NCI-H146 treated with DMSO at 0.1 percent for 48 hours (cell line): ENCODE results near the gene QKI.
"Not testable (repeated sequence)": the region's sequence is repeated elsewhere in the genome, so short reads cannot be mapped to it uniquely, and the experiment has no call there.

Source experiments
- DNase-seq: peaks from one replicate; lab custom pipeline; 2025; ENCODE audit not compliant: unreplicated experiment; lab: John Stamatoyannopoulos, UW

The QKI gene

DNA sequence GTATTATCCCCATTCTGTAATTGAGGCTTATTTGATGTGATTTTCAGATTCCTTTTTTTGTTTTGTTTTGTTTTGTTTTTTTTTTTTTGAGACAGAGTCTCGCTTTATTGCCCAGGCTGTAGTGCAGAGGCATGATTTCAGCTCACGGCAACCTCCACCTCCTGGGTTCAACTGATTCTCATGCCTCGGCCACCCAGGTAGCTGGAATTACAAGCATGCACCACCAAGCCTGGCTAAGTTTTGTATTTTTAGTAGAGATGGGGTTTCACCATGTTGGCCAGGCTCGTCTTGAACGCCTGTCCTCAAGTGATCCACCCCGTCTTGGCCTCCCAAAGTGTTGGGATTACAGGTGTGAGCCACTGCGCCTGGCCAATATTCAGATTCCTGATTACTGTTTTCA lies 62.4 kb downstream of the QKI start:
- not testable (repeated sequence) for DNase-seq

DNA sequence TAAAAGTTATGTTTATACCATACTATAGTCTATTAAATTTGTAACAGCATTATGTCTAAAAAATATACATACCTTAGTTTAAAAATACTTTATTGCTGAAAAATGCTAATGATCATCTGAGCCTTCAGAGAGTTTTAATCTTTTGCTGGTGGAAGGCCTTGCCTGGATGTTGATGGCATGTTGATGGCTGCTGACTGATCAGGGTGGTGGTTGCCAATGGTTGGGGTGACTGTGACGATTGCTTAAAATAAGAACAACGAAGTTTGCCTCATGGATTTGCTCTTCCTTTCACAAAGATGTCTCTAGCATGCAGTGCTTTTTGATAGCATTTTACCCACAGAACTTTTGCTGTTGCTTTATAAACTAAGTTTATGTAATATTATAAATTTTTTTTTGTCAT lies 68.6 kb downstream of the QKI start:
- DNase-seq = no peak

DNA sequence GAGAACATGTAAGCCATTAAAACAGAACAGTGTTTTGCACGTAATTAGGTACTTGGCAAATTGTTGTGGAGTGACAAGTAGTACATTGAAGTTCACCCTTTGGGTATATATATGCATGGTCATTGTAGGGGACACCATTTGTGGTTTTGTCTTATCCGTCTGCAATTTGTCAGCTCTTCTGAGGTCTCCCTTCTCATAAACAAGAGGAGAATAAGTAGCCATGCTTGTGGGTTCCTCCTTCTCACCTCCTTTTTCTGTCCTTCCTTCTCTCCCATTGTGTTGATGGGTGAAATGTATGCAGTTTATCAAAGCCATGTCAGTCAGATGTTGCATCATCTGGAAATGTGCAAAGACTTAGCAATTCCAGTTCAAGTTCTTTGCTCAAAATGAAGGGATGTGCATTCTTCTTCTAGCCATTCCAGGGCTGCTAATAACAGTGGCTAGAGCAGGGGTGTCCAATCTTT lies 70.9 kb downstream of the QKI start:
- no peak for DNase-seq

DNA sequence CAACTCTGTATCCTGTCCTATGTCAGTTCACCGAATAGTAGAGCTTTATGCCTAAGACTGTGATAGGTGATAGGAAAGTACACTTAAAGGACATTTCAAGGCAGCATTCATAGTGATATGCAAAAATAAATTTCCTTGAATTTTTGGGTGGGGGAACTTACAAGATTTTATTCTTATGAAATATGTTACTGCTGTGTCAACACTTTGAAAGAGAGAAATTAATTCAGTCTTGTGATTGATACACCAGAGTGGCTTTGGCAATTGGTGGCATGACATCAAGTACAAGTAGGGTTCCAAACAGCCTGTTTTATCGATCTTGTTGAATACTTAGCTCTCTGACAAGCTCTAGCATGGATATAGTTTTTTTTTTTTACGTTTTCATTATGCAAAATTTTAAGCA lies 72.3 kb downstream of the QKI start:
- DNase-seq = no peak

DNA sequence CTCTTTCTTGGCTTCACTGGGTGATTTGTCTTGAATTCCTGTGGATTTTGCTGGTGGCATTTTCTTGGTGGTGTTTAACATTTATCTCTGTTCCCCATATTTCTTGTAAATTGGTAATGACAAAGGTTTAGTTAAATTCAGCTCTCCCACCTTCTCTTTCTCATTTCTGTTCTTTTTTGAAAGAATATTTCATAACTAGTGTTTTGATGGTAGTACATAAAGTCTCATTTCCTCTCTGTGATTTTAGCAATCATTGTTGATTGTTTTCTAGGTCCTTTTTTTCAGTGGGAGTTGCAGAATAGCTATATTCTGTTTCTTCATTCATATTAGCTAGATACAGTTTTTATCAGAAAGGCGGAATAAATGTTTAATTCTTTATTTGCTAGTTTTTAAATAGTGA lies 73.1 kb downstream of the QKI start:
- DNase-seq = no peak

DNA sequence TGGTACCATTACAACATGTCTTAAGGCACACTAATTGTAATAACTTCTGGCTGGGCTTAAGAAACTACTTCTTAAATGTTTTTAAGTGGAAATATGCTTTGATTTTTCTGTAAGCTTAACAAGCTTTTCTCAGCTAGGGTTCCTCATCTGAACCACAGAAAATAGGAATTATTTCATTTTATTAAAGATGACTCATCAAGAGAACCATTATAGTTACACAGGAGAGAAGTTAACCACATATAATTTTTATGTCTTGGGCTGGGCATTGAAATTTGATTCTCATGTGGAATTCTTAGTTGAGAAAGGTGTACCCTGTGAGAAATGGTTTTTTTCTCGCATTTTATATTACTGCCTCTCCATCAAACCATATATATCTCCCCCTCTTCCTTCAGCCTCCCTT lies 75.1 kb downstream of the QKI start:
- no peak for DNase-seq

DNA sequence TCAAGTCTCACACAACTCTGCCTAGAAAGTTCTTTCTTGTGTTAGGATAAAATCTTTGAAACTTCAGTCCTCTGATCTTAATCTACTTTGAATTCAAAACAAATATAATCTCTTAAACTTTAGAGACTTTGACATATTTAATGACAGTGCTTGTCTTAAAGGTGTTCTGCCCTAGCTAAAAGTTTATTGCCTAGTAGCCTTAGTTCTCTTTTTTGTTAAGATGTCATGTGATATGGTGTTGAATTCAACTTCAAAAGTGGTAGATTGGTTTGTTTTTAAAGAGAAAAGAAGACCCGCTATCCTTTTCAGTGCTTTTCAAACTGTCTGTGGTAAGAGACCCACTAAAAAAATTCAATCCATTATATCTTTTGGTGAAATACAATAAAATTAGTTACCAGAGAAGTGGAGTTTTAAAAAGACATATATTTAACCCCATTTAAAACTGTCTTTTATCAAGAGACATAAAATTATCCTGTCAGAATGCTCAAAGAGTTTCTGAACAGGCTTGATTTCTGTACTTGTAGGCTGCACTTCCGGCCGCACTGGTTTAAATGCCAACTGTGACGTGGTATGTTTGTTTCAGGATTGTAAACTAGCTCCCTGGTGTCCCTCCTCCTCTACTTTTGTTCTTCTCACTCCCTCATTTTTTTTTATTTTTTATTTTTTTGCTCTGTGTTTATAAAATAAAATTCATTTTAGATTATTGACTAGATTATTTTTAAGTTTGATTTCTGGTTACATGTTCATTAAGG lies 76.5 kb downstream of the QKI start:
- no peak for DNase-seq

DNA sequence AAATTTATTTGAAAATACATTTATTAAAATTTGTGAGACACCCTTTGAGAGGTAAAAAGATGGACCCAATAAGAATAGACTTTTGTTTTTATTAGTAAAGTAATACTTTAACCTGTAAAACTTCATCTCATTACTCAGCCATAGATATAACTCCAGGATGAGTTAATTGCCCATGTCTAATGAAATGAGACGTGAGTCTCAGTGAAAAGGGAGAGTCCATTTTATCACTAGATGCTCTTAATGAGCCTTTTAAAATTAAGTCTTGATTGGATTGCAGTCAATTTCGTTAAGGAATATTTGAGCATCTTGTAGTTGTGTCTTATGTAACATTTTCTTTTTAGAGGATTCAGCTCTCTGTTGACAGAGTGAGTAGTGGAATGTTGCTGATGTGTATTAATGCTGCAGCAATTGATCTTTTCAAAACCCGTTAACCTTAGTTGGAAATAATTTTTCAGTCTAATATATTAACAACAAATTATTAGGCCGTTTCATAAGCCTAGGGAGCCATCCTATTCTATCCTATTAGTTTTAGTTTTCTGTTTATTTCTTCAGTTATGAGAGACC lies 77.3 kb downstream of the QKI start:
- no peak for DNase-seq

DNA sequence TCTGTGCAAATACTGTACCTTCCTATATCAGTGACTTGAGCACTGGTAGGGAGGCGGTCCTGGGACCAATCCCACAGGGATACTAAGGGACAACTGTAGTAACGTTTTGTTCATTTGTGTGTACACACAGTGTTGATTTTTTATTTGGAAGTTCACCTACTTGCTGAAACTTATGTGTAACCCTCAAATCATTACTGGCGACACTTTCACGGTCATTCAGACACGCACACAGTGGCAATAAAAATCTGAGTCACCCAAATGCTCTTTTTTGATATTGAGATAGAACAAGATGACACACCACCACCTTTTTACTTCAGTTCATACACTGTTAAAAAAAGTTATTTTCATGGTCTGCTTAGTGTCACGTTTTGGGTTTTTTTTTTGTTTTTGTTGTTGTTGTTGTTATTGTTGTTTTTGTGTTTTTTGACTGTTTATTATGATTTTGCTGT lies 79.8 kb downstream of the QKI start:
- no peak for DNase-seq

DNA sequence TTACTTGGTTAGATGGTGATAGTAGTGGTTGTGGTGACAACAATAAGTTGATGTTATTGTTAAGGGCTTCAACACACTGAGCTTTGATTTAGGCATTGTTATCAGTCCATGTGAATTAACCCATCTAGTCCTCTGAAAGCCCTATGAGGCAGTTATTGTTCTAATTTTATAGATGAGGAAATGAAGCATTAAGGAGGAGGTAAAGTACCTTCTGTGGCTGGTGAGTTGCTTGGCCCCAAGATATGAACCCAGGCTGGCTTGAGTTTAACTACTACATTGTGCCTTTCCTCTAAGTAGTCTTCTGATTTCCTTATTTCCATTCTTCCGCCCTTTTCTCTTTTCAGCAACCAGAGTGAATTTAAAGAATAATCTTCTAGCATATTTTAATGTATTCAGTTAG lies 81.7 kb downstream of the QKI start:
- no peak for DNase-seq

DNA sequence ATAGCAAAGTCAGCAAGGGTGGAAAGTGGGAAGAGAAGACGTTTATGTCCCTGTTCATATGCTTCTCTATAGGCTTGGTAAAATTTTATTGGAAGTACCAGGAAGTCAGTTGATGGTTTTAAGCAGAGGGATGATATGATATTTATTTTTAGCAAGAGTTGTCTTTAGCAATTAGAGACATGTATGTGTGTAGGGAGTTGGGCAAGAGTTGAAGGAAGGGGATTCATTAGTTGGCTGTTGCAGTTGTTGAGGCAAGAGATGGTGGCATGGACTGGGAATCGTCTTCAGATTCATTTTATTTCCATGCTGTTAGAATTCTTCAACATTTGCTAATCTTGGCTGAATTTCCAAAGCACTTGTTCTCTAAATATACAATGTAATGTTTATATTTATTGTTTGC lies 85.6 kb downstream of the QKI start:
- DNase-seq = no peak

DNA sequence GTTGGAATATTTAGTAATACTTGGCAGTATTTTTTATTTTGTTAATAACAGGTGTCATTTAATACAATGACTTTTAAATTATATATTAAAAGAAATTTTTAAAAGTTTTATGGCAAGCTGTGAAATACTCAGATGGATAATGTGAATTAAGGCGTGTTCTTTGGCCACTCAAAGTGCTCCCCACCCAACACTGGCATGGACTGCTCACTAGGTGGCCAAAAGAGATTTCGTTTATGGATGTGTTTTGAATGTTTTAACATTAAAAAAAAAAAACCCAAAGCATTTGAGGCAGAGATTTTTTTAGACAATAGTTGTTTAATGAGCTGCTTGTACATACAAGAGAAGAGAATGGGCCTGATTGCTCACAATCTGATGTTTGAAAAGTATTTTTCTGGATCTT lies 86.5 kb downstream of the QKI start:
- DNase-seq = no peak

DNA sequence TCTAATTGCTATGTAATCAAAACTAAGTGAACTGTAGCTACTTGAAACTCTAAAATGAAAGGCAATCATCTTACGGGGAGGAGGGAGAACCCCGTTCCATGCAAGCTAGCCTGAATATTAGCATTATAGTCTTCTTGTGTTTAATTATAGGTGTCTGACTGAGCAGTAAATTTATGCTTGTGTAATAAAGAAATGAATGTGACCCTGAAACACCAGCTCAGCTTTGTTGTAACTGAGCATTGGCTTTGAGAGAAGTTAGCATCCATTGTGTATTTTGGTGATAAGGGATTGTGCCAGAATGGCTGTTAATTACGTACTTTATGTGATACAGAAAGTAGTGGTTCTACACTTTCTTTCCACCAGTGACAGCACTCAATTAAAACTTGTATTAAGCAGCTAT lies 86.9 kb downstream of the QKI start:
- DNase-seq = peak; percentile 83

DNA sequence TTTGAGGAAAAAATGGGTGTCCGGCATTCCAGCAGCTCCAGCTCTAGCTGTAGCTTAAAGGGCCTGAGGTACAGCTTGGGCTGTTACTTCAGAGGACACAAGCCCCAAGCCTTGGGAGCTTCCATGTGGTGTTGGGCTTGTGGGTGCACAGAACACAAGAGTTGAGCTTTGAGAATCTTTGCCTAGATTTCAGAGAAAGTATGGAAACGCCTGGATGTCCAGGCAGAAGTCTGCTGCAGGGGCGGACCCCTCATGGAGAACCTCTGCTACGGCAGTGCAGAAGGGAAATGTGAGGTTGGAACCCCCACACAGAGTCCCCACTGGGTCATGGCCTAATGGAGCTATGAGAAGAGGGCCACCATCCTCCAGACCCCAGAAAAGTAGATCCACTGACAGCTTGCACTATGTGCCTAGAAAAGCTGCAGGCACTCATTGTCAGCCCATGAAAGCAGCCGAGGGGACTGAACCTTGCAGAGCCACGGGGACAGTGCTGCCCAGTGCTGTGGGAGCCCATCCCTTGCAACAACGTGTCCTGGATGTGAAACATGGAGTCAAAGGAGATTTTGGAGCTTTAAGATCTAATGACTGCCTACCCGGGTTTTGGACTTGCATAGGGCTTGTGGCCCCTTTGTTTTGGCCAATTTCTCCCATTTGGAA lies 90.6 kb downstream of the QKI start:
- DNase-seq = no peak

DNA sequence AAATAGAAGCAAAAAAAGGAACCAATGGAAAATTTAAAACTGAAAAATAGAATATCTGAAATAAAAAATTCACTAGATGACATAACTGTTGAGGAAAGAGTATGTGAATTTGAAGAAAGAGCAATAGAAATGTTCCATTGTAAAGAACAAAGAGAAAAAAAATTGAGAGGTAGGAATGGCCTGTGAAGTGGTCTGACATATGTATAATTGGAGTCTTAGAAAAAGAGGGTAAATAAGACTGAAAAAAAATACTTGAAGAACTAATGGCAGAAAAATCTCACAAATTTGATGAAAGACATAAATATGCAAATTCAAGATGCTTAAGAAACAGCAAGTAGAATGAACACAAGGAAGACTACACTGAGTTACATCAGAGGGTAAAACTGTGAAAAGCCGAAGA lies 93.4 kb downstream of the QKI start:
- DNase-seq = no peak

DNA sequence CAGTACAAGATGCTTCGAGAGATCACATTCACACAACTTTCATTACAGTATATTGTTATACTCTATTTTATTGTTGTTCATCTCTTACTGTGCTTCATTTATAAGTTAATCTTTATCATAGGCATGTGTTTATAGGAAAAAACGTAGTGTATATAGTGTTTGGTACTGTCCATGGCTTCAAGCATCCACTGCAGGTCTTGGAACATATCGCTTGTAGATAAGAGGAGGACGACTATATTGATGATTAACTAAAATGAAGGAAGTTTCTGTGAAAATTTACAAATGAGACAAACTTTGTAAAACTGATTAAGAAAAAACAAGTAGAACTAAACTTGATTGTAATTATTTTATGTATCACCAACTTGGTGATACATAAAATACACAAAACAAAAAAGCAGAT lies 98.5 kb downstream of the QKI start:
- no peak for DNase-seq

DNA sequence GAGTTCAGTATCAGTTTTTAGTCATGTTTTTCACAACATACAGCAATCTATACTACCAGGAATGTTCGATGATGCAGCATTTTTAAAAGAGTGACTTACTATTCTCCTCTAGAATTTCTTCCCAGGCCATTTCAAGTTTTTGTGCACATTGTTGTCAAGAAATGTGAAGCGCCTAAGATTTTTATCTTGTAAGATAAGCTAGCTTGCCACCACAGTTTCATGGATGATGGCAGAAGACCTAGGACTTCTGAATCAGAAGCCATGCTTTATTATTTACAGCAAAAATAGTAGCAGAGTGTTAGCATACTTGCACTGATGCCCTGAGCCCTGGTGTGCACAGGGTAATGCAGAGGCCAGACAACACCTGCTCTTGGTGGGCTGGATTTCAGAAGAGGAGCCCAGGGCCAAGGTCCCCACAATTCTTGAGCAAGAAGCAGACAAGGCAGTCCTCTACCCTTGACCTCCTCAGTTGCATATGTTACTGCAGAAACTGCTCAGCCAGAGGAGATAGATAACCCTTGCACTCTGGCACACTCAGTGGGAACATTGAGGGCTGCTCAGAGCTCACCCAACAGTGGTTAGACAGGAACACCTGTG lies 99.2 kb downstream of the QKI start:
- no peak for DNase-seq

DNA sequence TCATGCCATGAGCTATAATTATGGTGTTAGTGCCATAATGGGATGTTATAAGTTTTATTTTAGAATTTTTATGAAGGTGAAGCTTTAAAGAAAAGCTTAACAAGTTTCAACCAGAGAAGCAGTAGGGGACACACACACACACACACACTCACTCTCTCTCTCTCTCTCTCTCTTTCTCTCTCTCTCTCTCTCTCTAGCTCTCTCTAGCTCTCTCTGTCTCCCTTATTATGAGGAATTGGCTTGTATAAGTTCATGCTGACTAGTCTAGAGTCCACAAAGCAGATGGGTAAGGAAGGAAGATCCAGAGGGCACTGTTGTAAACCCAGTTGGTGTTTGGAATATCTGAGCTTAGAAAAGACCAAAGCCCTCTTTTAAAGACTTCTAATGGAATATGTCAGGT lies 102.4 kb downstream of the QKI start:
- DNase-seq = no peak

DNA sequence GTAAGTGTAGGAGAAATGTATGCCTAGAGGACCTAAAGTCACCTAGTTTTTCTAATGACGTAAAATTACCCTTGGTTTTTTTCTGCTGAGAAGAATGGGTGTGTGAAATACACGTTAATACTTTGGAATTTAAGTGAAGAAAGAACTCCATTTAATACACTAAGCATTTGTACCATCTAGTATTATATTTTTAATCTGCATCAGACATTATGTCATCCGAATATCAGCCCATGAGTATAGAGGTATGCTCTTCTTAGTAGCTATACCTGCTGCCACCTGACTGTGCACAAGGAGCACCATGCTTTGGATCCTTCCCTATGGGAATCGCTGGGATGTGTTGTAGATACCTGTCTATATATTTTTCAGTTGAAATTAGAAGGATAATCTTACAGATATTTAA lies 106.4 kb downstream of the QKI start:
- no peak for DNase-seq

DNA sequence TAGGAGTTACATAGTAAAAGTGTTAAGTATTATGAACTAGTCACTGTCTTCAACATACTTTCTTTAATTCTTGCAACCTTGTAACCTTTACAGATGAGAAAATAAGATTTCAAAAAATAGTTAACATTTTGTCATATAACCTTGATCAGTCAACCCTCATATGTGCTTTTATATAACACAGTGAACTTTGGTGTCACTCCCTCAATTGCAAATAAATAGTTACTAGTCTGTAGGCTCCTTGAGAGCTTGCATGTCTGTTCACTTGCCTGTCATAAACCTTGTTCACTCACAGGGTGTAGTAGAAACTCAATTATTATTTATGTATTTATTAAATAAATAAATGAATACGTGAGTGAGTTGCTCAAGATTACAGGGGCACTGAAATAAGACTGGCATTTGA lies 107.5 kb downstream of the QKI start:
- DNase-seq = no peak

DNA sequence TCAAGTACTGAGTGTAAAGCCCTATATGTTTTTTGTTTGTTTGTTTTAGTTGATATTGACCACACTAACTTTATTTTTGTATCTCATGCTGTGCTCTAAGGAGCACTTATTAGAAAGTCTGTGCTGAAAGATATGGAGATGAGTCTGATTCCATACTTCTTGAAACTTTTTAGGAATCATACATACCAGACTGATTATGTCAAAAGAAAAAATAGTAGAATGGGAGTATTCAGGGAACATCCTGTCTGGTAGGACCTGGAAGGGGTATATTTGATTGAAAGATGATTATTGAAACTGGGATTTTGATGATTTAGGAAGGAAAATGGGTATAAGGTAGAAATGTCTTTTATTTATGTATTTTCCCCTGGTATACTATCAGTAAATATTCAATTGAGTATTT lies 111.4 kb downstream of the QKI start:
- DNase-seq = no peak

DNA sequence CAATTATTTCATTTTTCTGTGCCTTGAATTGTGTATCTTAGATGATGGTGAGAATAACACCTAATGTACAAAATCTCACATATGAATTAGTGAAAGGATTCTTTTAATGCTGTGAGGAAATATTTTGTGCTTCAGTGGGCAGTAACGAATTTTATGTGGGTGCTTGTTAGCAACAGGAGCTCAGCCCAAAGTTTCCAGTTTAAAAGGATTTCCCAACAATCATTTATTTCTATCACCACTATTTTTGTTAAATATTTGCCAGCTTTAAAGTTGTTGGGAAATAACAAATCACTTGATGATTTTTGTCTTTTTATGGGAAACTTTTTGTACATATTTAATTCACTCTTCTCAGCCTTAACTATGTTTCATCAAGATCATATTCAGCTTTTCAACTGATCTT lies 111.8 kb downstream of the QKI start:
- DNase-seq = no peak
